H1 (cell line): ENCODE measurements around the gene TRIM46. TPM values are rescaled to one million over a fixed set of nuclear protein-coding genes. Genes with fewer than 3 reads are reported as not detected.

Experiments used
- CTCF ChIA-PET: fragments of 300-600 bp; sonication (Branson Sonifier 250); formaldehyde crosslinking; loops from one replicate; lab custom pipeline; 2021; ENCODE audit not compliant: partially characterized antibody; lab: Charles Lee
- POLR2A ChIA-PET: fragments of 300-600 bp; sonication (Branson Sonifier 250); formaldehyde crosslinking; loops from one replicate; lab custom pipeline; 2021; ENCODE audit warnings: inconsistent platforms; ENCODE audit not compliant: partially characterized antibody; lab: Charles Lee
- DNase-seq, 2 experiments: peaks; one replicate each; pipeline versions ENCODE4 v3.0.0 to v3.0.0-alpha.2; 2010 to 2022; ENCODE audit warnings: low spot score in 2 of 2, low read depth in 1 of 2, mixed read lengths in 1 of 2
- FAIRE-seq: peaks from 2 replicates; lab custom pipeline; 2011; peaks lifted over from hg19 to GRCh38; lab: Jason Lieb, UNC
- H2AFZ ChIP-seq: 2 replicates; pipeline ENCODE4 v1.8.1; 2012; ENCODE audit warnings: low read length, inconsistent platforms
- H2AK5ac ChIP-seq: 2 replicates; pipeline ENCODE4 v1.6.1; 2013; ENCODE audit warnings: low read depth, low read length
- H2BK120ac ChIP-seq: replicated peaks from 2 replicates; pipeline ENCODE3; 2013; ENCODE audit warnings: low read depth, low read length, inconsistent platforms
- H2BK12ac ChIP-seq: 2 replicates; pipeline ENCODE4 v1.6.1; 2013; ENCODE audit warnings: low read depth, low read length
- H2BK15ac ChIP-seq: 2 replicates; pipeline ENCODE4 v1.6.1; 2013; ENCODE audit warnings: low read length
- H2BK20ac ChIP-seq: 2 replicates; pipeline ENCODE4 v1.6.1; 2013; ENCODE audit warnings: low read length
- H2BK5ac ChIP-seq: 2 replicates; pipeline ENCODE4 v1.6.1; 2013; ENCODE audit warnings: low read depth, low read length
- H3K14ac ChIP-seq: 2 replicates; pipeline ENCODE4 v1.6.1; 2013; ENCODE audit warnings: inconsistent platforms; ENCODE audit not compliant: insufficient read length
- H3K18ac ChIP-seq: 2 replicates; pipeline ENCODE4 v1.6.1; 2013; ENCODE audit warnings: low read length; ENCODE audit errors: extremely low read depth
- H3K23ac ChIP-seq: 2 replicates; pipeline ENCODE4 v1.6.1; 2013; ENCODE audit warnings: inconsistent platforms; ENCODE audit not compliant: insufficient read length
- H3K23me2 ChIP-seq: 2 replicates; pipeline ENCODE4 v1.6.1; 2013; ENCODE audit warnings: low read depth, low read length
- H3K27ac ChIP-seq: 2 replicates; pipeline ENCODE4 v1.6.1; 2011; ENCODE audit warnings: low read depth, low read length, inconsistent platforms
- H3K27me3 ChIP-seq, 4 experiments: replicated peaks in 1 of 4; 1 replicate in 1 of 4; 2 replicates in 3 of 4; pipeline versions ENCODE4 v1.6.1 to v1.8.1; 2011 to 2013; ENCODE audit warnings: low read length in 3 of 4, mild to moderate bottlenecking in 3 of 4, inconsistent platforms in 2 of 4, mixed read lengths in 2 of 4, moderate library complexity in 1 of 4; ENCODE audit not compliant: control insufficient read depth in 3 of 4, insufficient read depth in 3 of 4; ENCODE audit errors: extremely low read depth in 1 of 4
- H3K36me3 ChIP-seq, 4 experiments: 2 replicates each; pipeline versions ENCODE4 v1.6.1 to v1.8.1; 2011 to 2013; ENCODE audit warnings: mild to moderate bottlenecking in 4 of 4, low read length in 3 of 4, moderate library complexity in 2 of 4, control low read depth in 1 of 4, inconsistent platforms in 1 of 4; ENCODE audit not compliant: insufficient read depth in 4 of 4, control insufficient read depth in 2 of 4
- H3K4ac ChIP-seq: replicated peaks from 2 replicates; pipeline ENCODE3; 2013; ENCODE audit warnings: low read length, low read depth, mixed read lengths, inconsistent platforms; ENCODE audit not compliant: insufficient read length
- H3K4me1 ChIP-seq, 4 experiments: replicated peaks in 1 of 4; 1 replicate in 1 of 4; 2 replicates in 3 of 4; pipeline versions ENCODE4 v1.6.1 to v1.8.1; 2011 to 2013; ENCODE audit warnings: low read length in 3 of 4, inconsistent platforms in 2 of 4, mixed read lengths in 1 of 4; ENCODE audit not compliant: insufficient read depth in 4 of 4, control insufficient read depth in 3 of 4
- H3K4me2 ChIP-seq, 2 experiments: 2 replicates each; pipeline versions ENCODE4 v1.6.1 to v1.8.1; 2011 to 2013; ENCODE audit warnings: low read depth in 2 of 2, low read length in 2 of 2, control low read depth in 1 of 2, inconsistent platforms in 1 of 2, mild to moderate bottlenecking in 1 of 2; ENCODE audit not compliant: insufficient read depth in 1 of 2
- H3K4me3 ChIP-seq, 4 experiments: fragments of 200-600, 300-600 bp in 1 of 4; sonication (generic), shearing (Covaris generic), sonication (Bioruptor Twin) in 1 of 4; 2 replicates each; pipeline versions ENCODE4 v1.5.1 to v1.8.1; 2011 to 2016; ENCODE audit warnings: low read length in 4 of 4, low read depth in 3 of 4, control low read depth in 2 of 4, inconsistent platforms in 2 of 4, mild to moderate bottlenecking in 2 of 4, mixed read lengths in 1 of 4, moderate library complexity in 1 of 4; ENCODE audit not compliant: insufficient read depth in 2 of 4; ENCODE audit errors: extremely low read depth in 1 of 4
- H3K56ac ChIP-seq: replicated peaks from 2 replicates; pipeline ENCODE3; 2013; ENCODE audit warnings: low read depth, mild to moderate bottlenecking, mixed read lengths, low read length, inconsistent platforms; ENCODE audit not compliant: insufficient read length
- H3K79me1 ChIP-seq: 2 replicates; pipeline ENCODE4 v1.6.1; 2013; ENCODE audit warnings: low read depth, low read length, control low read depth
- H3K79me2 ChIP-seq, 2 experiments: 2 replicates each; pipeline versions ENCODE4 v1.6.1 to v1.8.1; 2012 to 2013; ENCODE audit warnings: low read length in 2 of 2, mild to moderate bottlenecking in 2 of 2, inconsistent platforms in 1 of 2; ENCODE audit not compliant: insufficient read depth in 2 of 2, control insufficient read depth in 1 of 2
- H3K9ac ChIP-seq, 4 experiments: replicated peaks in 1 of 4; 1 replicate in 1 of 4; 2 replicates in 3 of 4; pipeline versions ENCODE4 v1.6.1 to v1.8.1; 2011 to 2013; ENCODE audit warnings: low read depth in 3 of 4, low read length in 3 of 4, control low read depth in 2 of 4, mild to moderate bottlenecking in 2 of 4, moderate library complexity in 2 of 4, inconsistent platforms in 1 of 4; ENCODE audit errors: extremely low read depth in 1 of 4
- H3K9me3 ChIP-seq, 2 experiments: 2 replicates each; pipeline versions ENCODE4 v1.6.1 to v1.8.1; 2012 to 2013; ENCODE audit warnings: mild to moderate bottlenecking in 2 of 2, moderate library complexity in 2 of 2, control low read depth in 1 of 2, inconsistent platforms in 1 of 2, low read depth in 1 of 2, low read length in 1 of 2, mixed read lengths in 1 of 2; ENCODE audit not compliant: insufficient read depth in 2 of 2
- H4K20me1 ChIP-seq, 2 experiments: replicated peaks in 1 of 2; 2 replicates each; pipeline versions ENCODE3 to v1.8.1; 2011 to 2013; ENCODE audit warnings: inconsistent platforms in 2 of 2, low read length in 2 of 2, mild to moderate bottlenecking in 1 of 2; ENCODE audit not compliant: insufficient read depth in 2 of 2, control insufficient read depth in 1 of 2
- H4K5ac ChIP-seq: 2 replicates; pipeline ENCODE4 v1.6.1; 2013; ENCODE audit warnings: low read length, low read depth, mixed read lengths, inconsistent platforms; ENCODE audit not compliant: insufficient read length
- H4K8ac ChIP-seq: 2 replicates; pipeline ENCODE4 v1.8.0; 2013; ENCODE audit warnings: mild to moderate bottlenecking, moderate library complexity, low read length, inconsistent platforms; ENCODE audit not compliant: insufficient read depth; ENCODE audit errors: extremely low read depth
- H4K91ac ChIP-seq: replicated peaks from 2 replicates; pipeline ENCODE3; 2013; ENCODE audit warnings: low read length, mixed read lengths, inconsistent platforms; ENCODE audit not compliant: insufficient read length
- HDAC6 ChIP-seq: IDR thresholded peaks from one replicate; pipeline ENCODE4 v1.7.1; 2012; ENCODE audit warnings: low read depth, mild to moderate bottlenecking, inconsistent platforms, low read length, moderate library complexity
- NRF1 ChIP-seq: IDR thresholded peaks from 2 replicates; pipeline ENCODE4 v1.6.1; 2011; ENCODE audit warnings: mild to moderate bottlenecking, low read depth, low read length, improper control_type of control experiment
- SIRT6 ChIP-seq: IDR thresholded peaks from one replicate; pipeline ENCODE4 v1.7.1; 2012; ENCODE audit warnings: low read length, inconsistent platforms
- WGBS, 2 experiments: shearing (Covaris generic) in 1 of 2; methylation state at CpG; one replicate each; pipeline versions ENCODE4 v1.1.6 to v1.1.7; 2013 to 2015; ENCODE audit warnings: low lambda C conversion rate in 2 of 2, mixed read lengths in 2 of 2, inconsistent platforms in 1 of 2, low coverage in 1 of 2, missing lambda C conversion rate in 1 of 2; ENCODE audit not compliant: insufficient replicate concordance in 2 of 2, insufficient coverage in 1 of 2, insufficient read length in 1 of 2; ENCODE audit errors: extremely low coverage in 1 of 2, missing lambda C conversion rate in 1 of 2; 5-methylcytosine and 5-hydroxymethylcytosine counted together
- polyA plus RNA-seq, 7 experiments: library from polyadenylated mRNA; depleted of rRNA in 3 of 7; stranded (reverse) in 5 of 7; unstranded in 2 of 7; fragments of >200 nt in 5 of 7; fragments of 200-250 nt in 2 of 7; gene quantifications; 1 replicate in 5 of 7; 2 replicates in 1 of 7; 4 replicates in 1 of 7; pipeline versions ENCODE4 v1.2.1 to v1.2.3, GENCODE V29; 2011 to 2013; ENCODE audit warnings: missing spikeins in 2 of 7, mixed read lengths in 2 of 7
- total RNA-seq: library from RNA; stranded (reverse); fragmentation: NEBNext Ultra II Directional; extraction: Animal tissue kit (Norgen Biotek cat#: 25700); gene quantifications from 2 replicates; pipeline ENCODE4 v1.2.1, GENCODE V29; 2021

The TRIM46 gene
- total and polyA plus RNA-seq, 2 of the 8 experiments (the other 6 are each of a cell fraction or from before 2014, with no cell fraction given) = 15.5 to 21.6 TPM

DNA sequence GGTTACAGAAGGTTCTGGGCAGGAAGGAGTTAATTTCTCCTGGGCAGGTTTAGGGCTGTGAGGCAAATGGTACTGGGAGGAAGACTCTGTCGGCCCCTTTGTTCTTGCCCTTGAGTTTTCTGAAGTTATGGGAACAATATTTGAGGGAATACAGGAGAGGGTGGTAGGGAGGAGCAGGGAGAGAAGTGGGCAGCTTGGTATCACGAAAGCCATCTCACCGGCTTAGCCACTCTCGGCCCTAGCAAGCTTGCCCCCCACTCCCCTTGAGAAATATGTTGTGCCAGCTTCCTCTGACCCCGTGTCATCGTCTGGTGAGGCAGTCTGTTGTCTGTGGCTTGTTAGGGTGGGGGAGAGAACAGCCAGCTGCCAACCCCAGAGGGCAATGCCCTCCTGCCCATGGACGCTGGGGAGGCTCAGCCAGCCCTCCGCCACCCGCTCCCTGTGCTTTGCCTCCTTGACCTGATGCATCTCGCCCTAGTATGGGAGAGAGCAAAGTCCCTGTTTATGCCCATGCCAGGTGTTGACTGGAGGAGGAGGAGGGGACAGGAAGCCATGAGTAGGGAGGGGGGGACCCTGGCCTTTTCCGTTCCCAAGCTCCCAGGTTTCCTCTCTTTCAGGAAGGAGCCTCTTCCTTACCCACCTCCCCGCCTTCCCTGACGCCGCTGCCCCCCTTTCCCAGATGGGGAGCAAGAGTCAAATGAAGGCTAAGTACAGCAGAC, 44.7 kb upstream of the TRIM46 start:
- Histone ChIP-seq H3K23ac (no peak overlapping the region), H4K91ac (peak overlapping the region; percentile 68), H3K4me3 (peak overlapping the region; percentile 34 to 62 (median 44); a peak in 7 of 8 replicates), H3K18ac (peak overlapping the region; percentile 78), H2AFZ (no peak overlapping the region), H3K27ac (no peak overlapping the region), H2BK12ac (peak overlapping the region; percentile 96; the same call in 1 of the 2 replicates), H3K56ac (no peak overlapping the region), H3K36me3 (peaks cover 0 to 4% (median under 1%) of the 10 kb centered on the region in 4 experiments; a peak in 2 of 8 replicates), H2BK15ac (peak overlapping the region; percentile 46; the same call in 1 of the 2 replicates), H2BK20ac (peak overlapping the region; percentile 93; the same call in 1 of the 2 replicates), H3K79me2 (no peaks in the 10 kb centered on the region), H3K14ac (no peak overlapping the region), H3K4me1 (peaks cover 16 to 58% (median 40%) of the 10 kb centered on the region in 4 experiments), H3K79me1 (no peaks in the 10 kb centered on the region), H2BK120ac (peak overlapping the region; percentile 3), H4K5ac (peak overlapping the region; percentile 20), H3K23me2 (peaks cover 28% of the 10 kb centered on the region), H4K8ac (no peak overlapping the region; the same call in 1 of the 2 replicates), H3K27me3 (peaks cover 33 to 50% (median 45%) of the 10 kb centered on the region in 4 experiments), H2BK5ac (peak overlapping the region; percentile 85; the same call in 1 of the 2 replicates), H3K9me3 (no peaks in the 10 kb centered on the region), H3K4ac (no peak overlapping the region), H2AK5ac (0 out of 2 replicates have a peak overlapping the region, but pooled peaks have one; percentile 56), H4K20me1 (no peaks in the 10 kb centered on the region), H3K4me2 (peak overlapping the region; percentile 94 to 97), H3K9ac (peak overlapping the region in 2 of 4 experiments; percentile 1 to 2; a peak in 1 of 7 replicates)
- WGBS, 2 experiments = 26% methylated on average over 13 of the region's 14 CpGs; no CpG with 5 or more reads in 1 of the 2 experiments
- ChIA-PET CTCF (interaction anchor here (0.6 to 14.2 kb wide), 15 partner anchors 12 to 123 kb away, joined by 3 to 187 read pairs (median 4); partner anchors contain the start of genes KRTCAP2 and TRIM46), POLR2A (interaction anchor here (0.6 to 3.1 kb wide), 19 partner anchors 8 to 156 kb away, joined by 3 to 24 read pairs (median 5); partner anchors contain the start of genes ADAM15, EFNA3, KRTCAP2 and TRIM46)
- DNase-seq (peak in 1 of 2 experiments; percentile 66), FAIRE-seq (no peak)
- no peak for TF ChIP-seq HDAC6
- TF ChIP-seq NRF1 = no peak
- TF ChIP-seq SIRT6 = no peak
